NCI-H2107 (cell line): ENCODE data around the gene HOXC10.

Experiments used
- DNase-seq: peaks from one replicate; lab custom pipeline; 2025; lab: John Stamatoyannopoulos, UW

Gene HOXC10

DNA sequence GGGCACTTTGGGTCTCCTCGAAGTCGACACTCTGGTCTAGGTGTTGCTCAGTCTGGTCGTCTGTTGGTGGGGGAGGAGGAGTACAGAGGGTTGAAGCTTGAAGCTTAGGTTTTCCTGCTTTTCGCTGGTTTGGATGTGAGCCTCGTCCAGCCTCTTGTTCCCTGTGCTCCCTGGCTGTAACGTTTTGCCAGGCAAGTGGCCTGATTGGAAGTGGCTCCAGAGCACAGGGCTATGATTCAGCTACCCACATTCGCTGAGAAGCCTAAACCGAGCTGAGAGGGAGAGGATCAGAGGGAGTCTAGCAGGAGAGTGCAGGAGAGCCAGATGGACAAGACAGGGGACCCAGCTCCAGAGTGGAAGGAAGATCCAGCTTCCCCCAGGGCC is 6.1 kb downstream of the HOXC10 start:
- DNase-seq, result no peak

DNA sequence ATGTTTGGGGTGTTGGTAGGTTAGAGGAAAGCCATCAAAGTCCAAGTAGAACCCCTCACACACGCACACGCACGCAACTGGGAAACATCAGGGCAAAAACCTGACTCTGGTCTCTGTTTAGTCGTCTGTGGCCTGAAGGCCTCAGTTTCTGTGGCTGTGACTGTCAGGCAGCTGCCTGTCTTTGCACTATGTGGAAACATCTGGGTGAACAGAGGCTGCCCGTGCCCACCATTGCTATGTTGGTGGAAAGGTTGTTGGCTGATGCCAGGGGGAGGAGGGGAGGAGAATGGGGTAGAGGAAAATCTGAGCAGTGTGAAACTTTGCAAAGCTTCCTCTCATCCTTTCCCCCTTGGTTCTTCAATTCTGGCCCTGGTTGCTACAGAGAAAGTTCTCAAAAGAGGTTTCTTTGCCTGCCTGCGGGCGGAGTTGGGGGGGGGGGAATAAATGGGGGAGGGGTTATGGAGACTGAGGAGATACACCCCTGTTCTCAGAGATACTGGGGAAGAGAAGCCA is 7.5 kb downstream of the HOXC10 start:
- DNase-seq, result no peak

DNA sequence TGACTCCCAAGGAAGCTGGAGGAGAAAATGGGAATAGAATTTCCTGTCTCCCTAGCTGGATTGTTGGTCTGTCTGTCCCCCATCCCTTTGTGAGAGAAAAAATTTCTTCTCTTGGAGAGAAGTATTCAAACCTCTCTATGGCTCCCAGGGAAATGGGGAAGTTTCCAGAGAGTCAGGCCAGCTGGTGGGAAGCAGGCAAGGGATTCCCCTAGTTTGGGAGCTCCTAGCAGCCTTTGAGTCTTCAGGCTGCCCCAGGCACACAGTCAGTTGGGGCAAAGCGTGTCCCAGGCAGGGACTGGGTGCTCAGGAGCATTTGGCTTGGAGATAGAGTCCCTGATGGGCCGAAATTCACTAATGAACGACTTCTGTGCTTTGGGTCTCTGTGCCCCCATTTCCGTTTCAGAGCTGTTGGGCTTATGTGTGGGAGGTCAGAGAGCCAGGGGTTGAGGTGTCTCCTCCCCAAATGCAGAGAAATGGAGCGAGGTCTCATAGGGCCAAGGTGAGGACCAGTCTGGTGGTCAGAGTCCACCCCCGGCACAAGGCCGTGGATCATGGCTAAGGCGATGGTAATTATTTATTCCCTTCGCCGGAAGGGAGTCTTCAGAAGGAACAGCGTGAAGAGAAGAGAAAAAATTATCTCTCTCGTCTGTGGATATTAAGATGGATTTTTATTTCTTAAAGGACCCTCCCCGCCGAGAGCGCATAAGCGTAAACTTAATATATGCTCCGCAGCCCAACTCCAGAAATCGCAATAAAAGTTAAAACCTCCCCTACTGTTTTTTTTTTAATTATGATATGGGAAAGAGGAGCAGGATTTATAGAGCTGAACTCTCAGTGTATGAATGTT is 8.4 kb downstream of the HOXC10 start:
- DNase-seq, result no peak

DNA sequence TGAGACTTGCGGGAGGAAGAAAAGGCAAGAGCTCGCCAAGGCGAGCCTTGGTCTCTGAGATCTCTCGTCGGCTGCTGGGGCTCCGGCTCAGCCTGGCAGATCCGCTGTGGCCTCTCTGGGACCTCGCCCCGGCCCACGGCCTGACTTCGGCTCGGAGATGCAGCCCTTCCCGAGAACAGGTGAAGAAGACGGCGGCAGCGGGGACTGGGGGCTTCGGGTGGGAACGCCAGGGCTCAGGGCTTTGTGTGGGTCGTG is 9.0 kb downstream of the HOXC10 start:
- DNase-seq, result no peak

DNA sequence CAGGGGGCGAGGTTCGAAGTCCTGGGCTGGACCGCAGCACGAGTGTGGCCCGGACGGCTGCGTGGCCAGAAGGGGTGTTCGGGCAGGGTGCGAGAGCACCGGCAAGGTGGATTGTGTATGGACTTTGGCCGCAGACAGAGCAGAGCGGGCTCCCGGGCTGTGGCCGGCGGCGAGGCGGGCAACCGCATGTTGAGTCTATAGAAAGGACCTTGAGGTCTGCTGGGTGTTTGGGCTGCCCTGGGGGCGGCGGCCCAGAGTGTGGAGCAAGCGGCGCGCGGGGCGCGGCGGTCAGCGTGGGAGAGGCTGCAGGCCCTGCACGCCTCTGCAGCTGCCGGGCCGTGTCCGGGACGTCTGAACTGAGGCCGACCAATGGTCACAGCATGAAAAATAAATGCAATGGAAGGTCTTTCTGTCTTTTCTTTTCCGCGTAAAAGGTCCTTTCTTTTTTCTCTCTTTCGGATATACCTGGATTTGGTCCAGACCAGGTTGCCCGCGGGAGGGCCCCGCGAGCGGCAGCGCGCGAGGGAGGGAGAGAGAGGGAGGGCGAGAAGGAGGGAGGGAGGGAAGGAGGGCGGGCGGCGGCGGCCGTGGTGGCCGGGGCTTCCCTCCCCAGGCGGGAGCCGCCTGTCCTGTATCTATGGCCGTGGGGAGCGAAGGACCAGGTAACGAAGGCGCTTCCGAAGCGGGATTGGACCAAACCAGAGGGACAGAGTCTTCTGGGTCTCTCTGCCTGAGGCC is 9.5 kb downstream of the HOXC10 start:
- no peak for DNase-seq

DNA sequence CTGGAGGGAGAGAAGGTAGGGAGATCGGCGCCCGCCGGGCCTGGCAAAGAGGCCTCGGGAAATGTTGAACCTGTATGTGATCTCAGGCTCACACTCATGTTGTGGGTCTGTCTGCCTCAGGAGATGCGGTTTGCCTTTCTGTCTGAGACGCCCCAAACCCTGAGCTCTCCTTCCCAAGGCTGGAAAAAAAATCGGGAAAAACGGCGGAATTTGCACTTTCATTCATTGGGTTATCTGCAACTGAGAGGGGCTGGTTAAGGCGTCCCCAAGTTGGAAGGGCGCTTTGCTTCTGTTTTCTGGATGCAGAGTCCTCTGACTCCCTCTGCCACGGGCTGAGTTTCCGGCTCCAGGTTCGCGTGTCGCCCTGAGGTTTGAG is 10.0 kb downstream of the HOXC10 start:
- DNase-seq, result no peak

DNA sequence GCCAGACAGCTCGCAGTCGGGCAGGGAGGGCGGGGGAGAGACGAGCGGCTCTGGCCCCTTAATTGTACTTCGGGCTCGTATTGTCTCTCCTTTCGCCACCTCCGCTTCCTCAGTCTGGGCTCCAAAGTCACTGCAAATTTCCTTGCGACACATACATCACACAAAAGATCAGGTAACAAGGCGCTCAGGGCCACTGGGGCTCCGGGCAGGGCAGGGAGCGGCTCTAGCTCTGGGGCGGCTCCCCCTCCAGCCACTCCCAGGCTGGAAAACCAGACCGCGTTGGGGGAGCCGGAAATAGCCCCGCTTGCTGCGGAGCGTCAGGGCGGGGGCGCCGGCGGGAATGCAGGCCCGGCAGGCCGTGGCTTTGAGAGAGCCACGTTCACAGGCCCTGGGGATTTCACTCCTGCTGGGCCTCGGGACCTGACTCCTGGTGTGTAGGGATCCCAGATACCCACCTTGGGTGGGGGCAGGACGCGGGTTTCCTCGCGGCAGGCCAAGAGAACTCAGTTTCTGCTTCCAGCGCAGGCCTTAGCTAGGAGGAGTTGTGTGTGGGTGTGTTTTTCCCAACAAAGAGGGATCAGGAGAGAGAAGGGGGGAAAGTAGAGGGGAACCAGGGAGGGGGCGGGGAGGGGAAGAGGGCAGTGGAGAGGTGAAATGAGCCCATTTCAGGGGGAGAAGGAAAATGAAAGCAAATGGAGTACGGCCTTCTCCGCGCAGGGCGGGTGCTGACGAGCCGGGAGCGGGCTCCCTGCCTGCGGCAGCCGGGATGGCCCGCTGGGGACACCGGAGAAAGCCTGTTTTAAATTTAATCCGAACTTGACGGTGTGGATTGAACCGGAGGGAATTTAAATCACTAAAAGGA is 10.7 kb downstream of the HOXC10 start:
- DNase-seq, result no peak

DNA sequence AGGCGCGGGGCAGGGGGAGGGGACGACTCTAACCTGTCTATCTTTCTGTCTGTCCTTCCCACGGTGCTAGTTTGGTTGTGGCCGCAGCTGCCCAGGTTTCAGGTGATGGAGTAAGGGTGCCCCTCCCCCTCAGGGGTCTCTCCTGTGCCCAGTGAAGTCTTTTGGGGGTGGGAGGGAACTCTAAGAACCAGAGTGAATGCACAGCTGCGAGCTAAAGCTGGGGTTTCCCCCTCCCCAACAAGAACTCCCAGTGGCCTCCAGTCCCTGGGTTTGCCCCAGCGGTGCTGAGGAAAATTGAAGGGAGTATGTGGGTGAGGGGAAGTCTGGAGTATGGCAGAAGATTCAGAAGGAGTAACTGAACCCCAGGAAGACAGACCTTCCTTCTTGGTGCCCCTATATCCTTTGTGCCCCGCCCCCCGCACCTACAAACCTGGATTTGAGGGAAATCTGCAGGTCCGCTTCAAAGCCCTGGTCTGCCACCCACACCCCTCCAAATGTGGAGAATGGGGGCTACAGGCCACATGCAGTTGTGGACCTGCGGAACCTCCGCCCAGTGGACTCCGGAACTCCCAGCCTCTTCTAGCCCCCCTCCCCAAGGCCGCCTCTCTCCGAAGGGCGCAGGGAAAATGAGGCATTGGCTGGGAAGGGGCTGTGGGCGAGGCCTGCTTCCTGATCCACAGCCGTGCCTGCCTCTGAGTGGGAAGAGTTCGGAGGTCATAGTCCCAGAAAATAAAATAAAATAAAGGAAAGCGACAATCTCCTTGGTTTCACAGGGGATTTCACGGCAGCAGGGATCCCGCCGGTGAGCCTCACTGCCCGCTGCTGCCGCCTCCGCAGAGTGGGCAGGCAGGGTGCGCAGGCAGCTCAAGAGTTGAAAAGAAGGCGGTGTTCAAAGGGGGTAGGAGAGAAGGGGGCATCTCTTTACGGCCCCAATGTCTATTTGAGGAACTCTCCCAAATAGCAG is 11.6 kb downstream of the HOXC10 start:
- no peak for DNase-seq

DNA sequence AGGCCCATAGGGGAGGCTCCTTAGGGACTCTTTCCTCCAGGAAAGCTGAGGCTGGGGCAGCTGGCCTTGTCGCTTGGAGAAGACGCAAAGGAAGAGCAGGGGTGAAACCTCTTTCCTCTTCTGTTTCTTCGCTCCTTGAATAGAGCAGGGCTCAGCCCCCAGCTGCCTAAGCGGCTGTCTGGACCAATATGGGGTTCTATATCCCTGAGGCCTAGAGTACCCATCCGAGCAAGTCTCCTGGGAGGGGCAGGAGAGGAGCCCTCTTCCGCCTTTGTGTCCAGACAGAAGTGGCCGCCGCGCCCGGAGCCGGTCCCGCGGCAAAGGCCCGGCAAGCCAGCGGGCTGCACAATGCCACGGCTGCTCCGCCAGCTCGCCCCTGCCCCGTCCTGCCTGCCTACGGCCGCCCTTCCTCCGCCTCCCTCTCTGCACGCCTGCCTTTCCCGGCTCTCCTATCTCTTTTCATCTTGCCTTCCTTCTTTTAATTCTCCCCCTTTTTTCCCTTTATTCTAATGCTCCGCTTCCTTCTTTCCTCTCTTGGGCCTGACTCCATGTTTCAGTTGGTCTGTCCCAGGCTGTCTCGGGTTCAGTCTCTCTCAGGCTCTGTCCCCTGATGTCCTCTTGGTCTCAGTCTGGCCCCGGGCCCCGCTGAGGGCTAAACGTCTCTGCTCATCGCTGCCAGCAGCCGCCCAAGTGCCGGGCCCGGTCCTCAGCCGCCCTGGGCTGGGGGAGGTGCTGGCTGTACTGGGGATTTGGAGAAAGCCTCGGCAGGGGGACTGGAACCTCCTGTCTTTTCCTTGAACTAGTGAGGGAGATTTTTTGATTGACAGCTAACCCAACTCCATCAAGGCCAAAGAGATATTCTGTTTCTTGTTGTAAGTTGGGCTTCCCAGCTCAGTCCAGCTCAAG is 12.5 kb downstream of the HOXC10 start:
- no peak for DNase-seq

DNA sequence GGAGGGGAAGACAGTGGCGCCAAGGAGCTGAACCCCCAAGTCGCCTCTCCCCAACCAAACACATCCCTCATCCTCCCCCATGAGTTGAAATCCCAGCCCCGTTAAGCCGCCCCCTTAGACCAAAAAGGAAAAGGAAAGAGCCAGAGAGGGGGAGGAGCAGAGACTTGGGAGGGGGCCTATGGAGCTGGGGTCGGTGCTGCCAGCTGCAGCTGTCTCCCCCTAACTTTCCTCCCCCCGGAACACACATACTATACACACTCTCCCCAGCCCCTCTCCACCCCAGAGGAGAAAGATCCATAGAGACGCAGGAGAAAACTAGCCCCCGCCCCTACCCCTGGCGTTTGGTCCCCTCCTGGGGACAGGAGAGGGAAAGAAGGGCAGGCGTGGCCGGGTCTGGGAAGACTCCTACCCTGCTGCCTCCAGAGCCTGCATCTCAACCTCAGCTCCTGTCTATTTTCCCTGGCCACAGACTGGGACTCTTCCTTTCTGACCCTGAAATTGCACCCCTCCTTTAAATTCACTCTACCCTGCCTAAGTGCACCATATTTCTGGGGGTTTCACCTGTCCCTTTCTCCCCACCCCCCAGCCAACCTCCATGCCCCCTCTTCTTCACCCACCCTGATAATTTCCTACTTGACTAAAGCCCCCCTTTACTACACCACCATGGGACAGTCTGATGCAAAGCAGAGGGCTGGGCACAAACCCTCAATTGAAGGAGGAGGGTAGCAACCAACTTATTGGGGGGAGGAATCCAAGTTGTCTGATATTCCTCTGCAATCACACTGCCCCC is 13.4 kb downstream of the HOXC10 start:
- DNase-seq, result no peak

DNA sequence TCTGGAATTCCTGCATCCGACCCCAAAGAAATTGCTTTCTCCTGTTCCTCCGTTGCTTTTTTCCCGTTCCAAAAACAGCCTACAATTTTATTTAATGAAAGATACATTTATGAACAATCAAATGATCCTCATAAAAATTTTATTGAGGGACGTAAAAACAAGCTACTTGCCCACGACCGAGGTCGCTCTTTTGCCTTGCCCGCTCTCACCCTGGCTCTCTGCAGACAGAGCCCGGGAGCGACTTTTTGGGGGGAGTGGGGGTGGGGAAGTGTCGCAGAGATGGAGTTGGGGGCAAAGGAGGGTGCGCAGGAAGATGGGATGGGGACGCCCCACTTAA is 13.9 kb downstream of the HOXC10 start:
- no peak for DNase-seq

DNA sequence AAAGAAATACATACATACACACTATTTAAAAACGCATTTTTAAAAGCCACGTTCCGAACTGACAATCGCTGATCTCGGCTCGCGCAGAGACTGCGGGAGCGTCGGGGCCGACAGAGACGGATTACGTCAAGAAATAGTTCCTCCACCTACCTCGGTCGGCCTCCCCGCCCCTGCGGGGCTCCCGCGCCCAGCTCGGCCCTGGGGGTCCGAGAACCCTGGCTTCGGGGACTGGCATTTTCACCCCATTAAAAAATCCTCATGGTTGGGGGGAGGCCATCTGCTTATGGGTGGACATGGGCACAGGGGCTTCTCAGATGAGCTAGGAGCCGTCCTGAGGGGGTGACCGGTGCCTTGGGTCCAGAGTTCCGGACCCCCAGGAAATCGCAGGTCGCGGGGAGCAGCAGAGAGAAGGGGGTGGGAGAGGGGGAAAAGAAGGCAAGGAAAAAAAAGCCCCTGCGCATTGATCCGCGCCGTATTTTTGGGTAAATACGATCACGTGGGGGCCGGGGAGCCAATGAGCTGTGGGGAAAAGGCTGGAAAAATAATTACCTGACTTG is 14.7 kb downstream of the HOXC10 start:
- DNase-seq, result no peak

DNA sequence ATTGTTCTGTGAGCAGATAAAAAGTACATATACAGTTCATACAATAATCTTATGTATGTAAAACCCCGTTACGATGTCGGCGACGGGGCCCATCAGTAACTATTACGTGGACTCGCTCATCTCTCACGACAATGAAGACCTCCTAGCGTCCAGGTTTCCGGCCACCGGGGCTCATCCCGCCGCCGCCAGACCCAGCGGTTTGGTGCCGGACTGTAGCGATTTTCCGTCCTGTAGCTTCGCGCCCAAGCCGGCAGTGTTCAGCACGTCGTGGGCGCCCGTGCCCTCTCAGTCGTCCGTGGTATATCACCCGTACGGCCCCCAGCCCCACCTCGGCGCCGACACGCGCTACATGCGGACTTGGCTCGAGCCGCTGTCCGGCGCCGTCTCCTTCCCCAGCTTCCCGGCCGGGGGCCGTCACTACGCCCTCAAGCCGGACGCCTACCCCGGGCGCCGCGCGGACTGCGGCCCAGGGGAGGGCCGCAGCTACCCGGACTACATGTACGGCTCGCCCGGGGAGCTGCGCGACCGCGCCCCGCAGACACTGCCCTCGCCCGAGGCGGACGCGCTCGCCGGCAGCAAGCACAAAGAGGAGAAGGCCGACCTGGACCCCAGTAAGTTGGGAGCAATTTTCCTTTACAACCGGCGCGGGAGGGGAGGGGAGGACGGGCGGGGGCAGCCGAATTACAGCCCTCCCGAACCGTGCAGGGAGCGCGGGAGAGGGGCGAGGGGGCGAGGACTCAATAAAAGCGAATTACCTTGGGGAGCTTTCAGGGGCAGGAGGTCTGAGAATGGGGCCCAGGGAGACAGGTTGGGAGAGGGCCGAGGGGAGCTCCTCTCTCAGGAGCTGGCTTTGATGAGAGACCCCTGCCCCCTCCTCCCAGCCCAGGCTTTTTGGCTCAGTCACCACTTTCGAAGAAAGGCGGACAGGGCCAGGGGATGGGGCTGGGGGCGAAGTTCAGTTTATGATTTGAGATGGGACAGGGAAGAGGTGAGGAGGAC is 15.5 kb downstream of the HOXC10 start, which contains the start of gene HOXC9:
TSS of gene HOXC9 (plus strand) at position 46 of the 999 bp plus-strand sequence. CDS start at position 74, 28 bp downstream.
- no peak for DNase-seq

DNA sequence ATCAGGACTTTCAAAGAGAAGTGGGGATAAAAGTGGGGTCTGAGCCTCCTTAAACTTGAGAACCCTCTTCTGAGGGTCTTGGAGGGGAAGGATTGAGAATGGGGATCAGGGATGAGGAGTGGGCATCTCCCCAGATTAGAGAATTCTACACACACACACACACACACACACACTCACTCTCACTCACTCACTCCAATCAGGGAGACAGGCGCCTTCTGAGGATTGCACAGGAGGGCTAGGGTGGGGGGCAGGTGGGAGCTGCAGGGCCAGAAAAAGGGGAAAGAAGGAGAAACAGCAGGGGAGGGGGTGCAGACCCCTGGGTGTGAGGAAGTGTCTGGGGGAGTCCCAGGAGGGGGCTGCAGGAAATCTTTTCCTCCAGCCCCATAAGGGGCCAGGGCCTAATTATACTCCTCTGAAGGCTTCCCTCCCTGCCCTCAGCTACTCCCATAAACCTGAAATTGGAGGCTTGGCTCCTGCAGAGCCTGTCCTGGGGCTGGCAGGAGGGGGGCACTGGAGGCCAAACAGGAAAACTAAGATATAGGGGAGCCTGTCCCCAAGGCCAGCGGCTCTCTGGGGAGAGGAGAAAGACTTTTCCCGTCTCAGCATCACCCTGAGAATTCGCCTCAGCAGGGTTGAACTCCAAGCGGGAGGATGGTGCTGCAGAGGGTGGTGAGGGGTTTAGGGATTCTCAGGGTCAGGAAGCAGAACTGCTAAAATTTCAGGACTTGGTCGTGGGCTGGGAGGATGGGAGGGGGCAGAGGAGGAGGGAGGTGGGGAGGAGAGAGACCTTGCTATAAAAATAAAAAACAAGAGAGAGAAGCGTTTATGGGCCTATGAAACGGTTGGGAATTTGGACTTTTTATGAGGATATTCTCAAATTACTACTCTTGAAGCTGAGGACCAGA is 16.6 kb downstream of the HOXC10 start:
- DNase-seq, result no peak

DNA sequence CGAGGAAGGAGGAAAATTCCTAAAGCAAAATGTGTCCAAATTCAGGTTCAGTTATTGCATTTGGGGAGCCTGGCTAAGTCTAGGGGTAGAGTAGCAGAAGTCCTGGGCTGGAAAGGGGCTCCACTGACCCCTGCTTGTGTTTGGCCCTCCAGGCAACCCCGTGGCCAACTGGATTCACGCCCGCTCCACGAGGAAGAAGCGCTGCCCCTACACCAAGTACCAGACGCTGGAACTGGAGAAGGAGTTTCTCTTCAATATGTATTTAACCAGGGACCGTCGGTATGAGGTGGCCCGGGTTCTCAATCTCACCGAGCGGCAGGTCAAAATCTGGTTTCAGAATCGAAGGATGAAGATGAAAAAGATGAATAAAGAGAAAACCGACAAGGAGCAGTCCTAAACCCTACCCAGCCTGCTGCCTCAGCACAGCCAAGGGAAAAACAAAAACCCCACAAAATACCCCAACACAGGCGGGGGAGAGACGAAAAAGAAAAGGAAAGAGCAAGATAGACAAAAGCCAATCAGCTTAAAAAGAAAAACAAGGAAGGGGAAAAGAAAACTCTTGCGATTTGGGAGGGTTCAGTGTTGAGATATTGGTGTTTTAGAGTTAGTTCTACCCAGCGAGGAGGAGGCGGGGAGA is 17.4 kb downstream of the HOXC10 start:
- no peak for DNase-seq

DNA sequence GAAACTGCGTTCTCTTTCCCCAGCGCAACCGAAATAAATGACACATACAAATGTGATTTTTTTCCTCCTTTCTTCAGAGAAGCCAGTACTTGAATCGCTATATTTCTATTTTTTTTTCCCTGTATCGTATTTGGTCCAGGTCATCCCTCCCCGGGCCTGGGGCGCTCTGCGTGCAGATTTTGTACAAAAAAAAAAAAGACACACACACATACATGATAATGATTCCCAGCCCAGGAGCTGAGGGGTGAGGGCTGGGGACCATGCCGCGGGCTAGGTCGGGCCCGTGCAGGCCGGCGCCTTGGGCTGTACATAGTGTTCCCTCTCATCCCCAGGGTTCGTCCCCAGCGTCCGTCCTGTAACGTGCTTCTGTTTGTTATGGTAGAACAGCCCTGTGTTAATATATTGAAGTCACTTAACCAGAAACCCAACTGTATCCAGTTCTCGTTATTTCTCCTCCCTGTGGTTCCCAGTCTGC is 18.0 kb downstream of the HOXC10 start:
- no peak for DNase-seq
